Uterus (tissue), 4 donors: ENCODE results near the gene ASMT. TPM values are rescaled to one million over a fixed set of nuclear protein-coding genes. Genes with fewer than 3 reads are reported as not detected.
"Not testable (repeated sequence)": the region's sequence is repeated elsewhere in the genome, so short reads cannot be mapped to it uniquely, and the experiment has no call there.

ENCODE experiments used
- DNase-seq, 2 donors: peaks; one replicate each; pipeline ENCODE4 v3.0.0-alpha.2; 2019 to 2020
- H3K27ac ChIP-seq, 2 donors: fragments of 200-600 bp; sonication (generic); 1 replicate in 1 of 2; 2 replicates in 1 of 2; pipeline ENCODE4 v1.5.1; 2016 to 2018
- H3K27me3 ChIP-seq, 2 donors: fragments of 200-600 bp; sonication (generic); one replicate each; pipeline ENCODE4 v1.5.1; 2018 to 2019; ENCODE audit warnings: control low read depth in 1 of 2
- H3K36me3 ChIP-seq, 2 donors: fragments of 200-600 bp; sonication (generic); one replicate each; pipeline ENCODE4 v1.5.1; 2019; ENCODE audit warnings: control low read depth in 1 of 2
- H3K4me1 ChIP-seq, 2 donors: fragments of 200-600 bp; sonication (generic); one replicate each; pipeline ENCODE4 v1.5.1; 2018 to 2019; ENCODE audit warnings: control low read depth in 1 of 2
- H3K4me3 ChIP-seq, 2 donors: fragments of 200-600 bp; sonication (generic); 1 replicate in 1 of 2; 2 replicates in 1 of 2; pipeline ENCODE4 v1.5.1; 2018 to 2019; ENCODE audit warnings: mild to moderate bottlenecking in 1 of 2
- H3K9me3 ChIP-seq, 2 donors: fragments of 200-600 bp; sonication (generic); one replicate each; pipeline ENCODE4 v1.5.1; 2019; ENCODE audit warnings: control low read depth in 1 of 2
- CTCF ChIP-seq, 4 experiments: fragments of 200-600 bp in 2 of 4; fragments of 450-650 bp in 2 of 4; sonication (generic) in 2 of 4; IDR thresholded peaks; one replicate each; pipeline ENCODE4 v1.5.1; 2016 to 2019; ENCODE audit warnings: antibody characterized with exemption in 4 of 4, mild to moderate bottlenecking in 2 of 4, moderate library complexity in 1 of 4
- POLR2A ChIP-seq, 2 donors: fragments of 450-650 bp; IDR thresholded peaks; one replicate each; pipeline ENCODE4 v1.6.1; 2016; ENCODE audit warnings: antibody characterized with exemption in 2 of 2, mild to moderate bottlenecking in 1 of 2, moderate library complexity in 1 of 2
- intact Hi-C: fragments of 100-400 bp; cut with DNase I; formaldehyde crosslinking; loops from one replicate; pipeline ENCODE4 v1.15.1; 2023; ENCODE audit warnings: low total_unique reads
- total RNA-seq, 4 donors: library from RNA; depleted of rRNA in 3 of 4; stranded (reverse); fragments of >200 nt in 3 of 4; gene quantifications; one replicate each; pipeline versions ENCODE4 v1.1.0 to v1.2.4, GENCODE V29; 2014 to 2023
- donor health status: DM: yes; HTN: yes; CAD: no.

ASMT gene
- total RNA-seq, 4 donors from 2014 or later: 0.21 to 2.6 TPM; not detected in 2

GRCh38 chrX:1623691-1624090 is 8.8 kb downstream of the ASMT start:
- TF ChIP-seq POLR2A (IDR thresholded peaks at IDR 0.05) (no peak), CTCF (IDR thresholded peaks at IDR 0.05) (no peak)
- Histone ChIP-seq H3K27ac (no peak overlapping the region), H3K4me3 (no peak overlapping the region), H3K36me3 (no peaks in the 10 kb centered on the region), H3K27me3 (no peaks in the 10 kb centered on the region), H3K9me3 (no peaks in the 10 kb centered on the region), H3K4me1 (no peaks in the 10 kb centered on the region)
- intact Hi-C loops: no loop called here
- DNase-seq: no peak

GRCh38 chrX:1624158-1624860 is 9.4 kb downstream of the ASMT start:
- intact Hi-C loops, H3K27me3 ChIP-seq, H3K4me3 ChIP-seq, H3K27ac ChIP-seq, H3K36me3 ChIP-seq, H3K4me1 ChIP-seq, H3K9me3 ChIP-seq, DNase-seq: not testable (repeated sequence)

- H3K9me3 ChIP-seq, intact Hi-C loops, H3K4me3 ChIP-seq, DNase-seq, H3K4me1 ChIP-seq, H3K36me3 ChIP-seq, H3K27me3 ChIP-seq, H3K27ac ChIP-seq: not testable (repeated sequence)
Measured at GRCh38 chrX:1624861-1625215, 10.0 kb downstream of the ASMT start.

- no peak overlapping the region for H3K4me3 ChIP-seq
- intact Hi-C loops: no loop called here
- H3K27me3 ChIP-seq: no peaks in the 10 kb centered on the region
- H3K9me3 ChIP-seq: no peaks in the 10 kb centered on the region
- no peak for DNase-seq
- TF ChIP-seq CTCF (IDR thresholded peaks at IDR 0.05): no peak
- TF ChIP-seq POLR2A (IDR thresholded peaks at IDR 0.05): no peak
- no peaks in the 10 kb centered on the region for H3K4me1 ChIP-seq
- H3K36me3 ChIP-seq: no peaks in the 10 kb centered on the region
- no peak overlapping the region for H3K27ac ChIP-seq
Measured at GRCh38 chrX:1629244-1629643, 14.4 kb downstream of the ASMT start.

DNA sequence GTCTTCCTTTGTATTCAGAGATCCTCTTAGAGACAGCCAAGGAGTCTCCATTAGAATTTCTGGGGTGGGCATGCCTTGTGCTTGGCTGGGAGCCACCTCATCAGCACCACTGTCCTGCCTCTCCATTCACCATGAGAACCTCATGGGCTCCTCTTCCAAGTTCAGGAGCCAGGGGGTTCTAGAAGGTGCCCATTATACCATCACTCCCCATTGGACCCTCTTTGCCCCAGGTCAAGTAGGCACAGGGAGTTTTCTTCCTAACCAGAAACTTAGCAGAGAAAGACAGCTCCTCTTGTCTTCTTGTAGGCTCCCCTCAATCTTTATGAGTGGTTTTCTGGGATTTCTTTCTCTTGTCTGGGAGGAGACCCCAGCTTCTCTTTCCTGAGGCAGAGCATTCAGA is 31.1 kb downstream of the ASMT start:
- Histone ChIP-seq H3K36me3 (no peaks in the 10 kb centered on the region), H3K27ac (no peak overlapping the region), H3K4me1 (no peaks in the 10 kb centered on the region), H3K9me3 (no peaks in the 10 kb centered on the region), H3K27me3 (no peaks in the 10 kb centered on the region), H3K4me3 (no peak overlapping the region)
- no peak for DNase-seq
- TF ChIP-seq CTCF (IDR thresholded peaks at IDR 0.05) (no peak), POLR2A (IDR thresholded peaks at IDR 0.05) (no peak)
- intact Hi-C loops: no loop called here

- Histone ChIP-seq H3K4me1 (no peaks in the 10 kb centered on the region), H3K9me3 (no peaks in the 10 kb centered on the region), H3K4me3 (no peak overlapping the region), H3K27me3 (no peaks in the 10 kb centered on the region), H3K27ac (no peak overlapping the region), H3K36me3 (no peaks in the 10 kb centered on the region)
- no peak for DNase-seq
- TF ChIP-seq CTCF (IDR thresholded peaks at IDR 0.05) (no peak), POLR2A (IDR thresholded peaks at IDR 0.05) (no peak)
- intact Hi-C loops: loop anchor here (10.0 kb wide), 1 partner anchor 945 kb away; no protein-coding TSS in a partner anchor
Measured at GRCh38 chrX:1649621-1650020, 34.8 kb downstream of the ASMT start.
